ENCODE data around the gene CACNA1C. TPM values are rescaled to one million over a fixed set of nuclear protein-coding genes. Genes with fewer than 3 reads are reported as not detected.

CACNA1C gene
- total RNA-seq, 1 donor from 2014 or later: 1.3 TPM

- DNase-seq (ENCODE audit: low read depth): no peak
- peaks cover 2% of the 10 kb centered on the region for H3K27me3 ChIP-seq (ENCODE audit: control insufficient read depth, insufficient read depth, low read length)
- no peak overlapping the region for H3K4me3 ChIP-seq (ENCODE audit: low read depth, low read length)
- H3K36me3 ChIP-seq (ENCODE audit: control insufficient read depth, insufficient read depth, low read length): no peaks in the 10 kb centered on the region
- TF ChIP-seq CTCF (IDR thresholded peaks at IDR 0.05; ENCODE audit: insufficient read depth, low read length, poor library complexity, severe bottlenecking): no peak
These were observed 439.4 kb downstream of the CACNA1C start for GRCh38 chr12:2492236-2492635.

GRCh38 chr12:2493086-2493485 is 440.3 kb downstream of the CACNA1C start:
- H3K4me3 ChIP-seq (ENCODE audit: low read depth, low read length): no peak overlapping the region
- peaks cover 2% of the 10 kb centered on the region for H3K27me3 ChIP-seq (ENCODE audit: control insufficient read depth, insufficient read depth, low read length)
- H3K36me3 ChIP-seq (ENCODE audit: control insufficient read depth, insufficient read depth, low read length): no peaks in the 10 kb centered on the region
- TF ChIP-seq CTCF (IDR thresholded peaks at IDR 0.05; ENCODE audit: insufficient read depth, low read length, poor library complexity, severe bottlenecking): no peak
- no peak for DNase-seq (ENCODE audit: low read depth)

GRCh38 chr12:2494486-2495192 is 441.9 kb downstream of the CACNA1C start:
- Histone ChIP-seq H3K27me3 (ENCODE audit: control insufficient read depth, insufficient read depth, low read length) (peaks cover 3% of the 10 kb centered on the region), H3K4me3 (ENCODE audit: low read depth, low read length) (no peak overlapping the region)

GRCh38 chr12:2495417-2496112 is 442.8 kb downstream of the CACNA1C start:
- Histone ChIP-seq H3K27me3 (ENCODE audit: control insufficient read depth, insufficient read depth, low read length) (peaks cover 3% of the 10 kb centered on the region), H3K4me3 (ENCODE audit: low read depth, low read length) (no peak overlapping the region), H3K36me3 (ENCODE audit: control insufficient read depth, insufficient read depth, low read length) (no peaks in the 10 kb centered on the region)
- DNase-seq (ENCODE audit: low read depth): no peak
- no peak for TF ChIP-seq CTCF (IDR thresholded peaks at IDR 0.05; ENCODE audit: insufficient read depth, low read length, poor library complexity, severe bottlenecking)

More at GRCh38 chr12:2494486-2495192, 441.9 kb downstream of the CACNA1C start:
- no peaks in the 10 kb centered on the region for H3K36me3 ChIP-seq (ENCODE audit: control insufficient read depth, insufficient read depth, low read length)
- TF ChIP-seq CTCF (IDR thresholded peaks at IDR 0.05; ENCODE audit: insufficient read depth, low read length, poor library complexity, severe bottlenecking): no peak
- no peak for DNase-seq (ENCODE audit: low read depth)

- no peak for TF ChIP-seq CTCF (IDR thresholded peaks at IDR 0.05; ENCODE audit: insufficient read depth, low read length, poor library complexity, severe bottlenecking)
- Histone ChIP-seq H3K36me3 (ENCODE audit: control insufficient read depth, insufficient read depth, low read length) (no peaks in the 10 kb centered on the region), H3K27me3 (ENCODE audit: control insufficient read depth, insufficient read depth, low read length) (peaks cover 3% of the 10 kb centered on the region), H3K4me3 (ENCODE audit: low read depth, low read length) (no peak overlapping the region)
- DNase-seq (ENCODE audit: low read depth): no peak
These were observed 446.2 kb downstream of the CACNA1C start for GRCh38 chr12:2498964-2499500.

All from kidney epithelial cell (primary cell).